ENCODE measurements around the gene DOCK11.

Gene DOCK11

GRCh38 chrX:118528071-118528737 is 32.6 kb downstream of the DOCK11 start:
- no peak overlapping the region for H3K4me3 ChIP-seq (ENCODE audit: low read depth, low read length)

GRCh38 chrX:118530219-118530911 is 34.8 kb downstream of the DOCK11 start:
- no peak overlapping the region for H3K4me3 ChIP-seq (ENCODE audit: low read depth, low read length)

- no peak overlapping the region for H3K4me3 ChIP-seq (ENCODE audit: low read depth, low read length)
Measured at GRCh38 chrX:118534716-118535493, 39.3 kb downstream of the DOCK11 start.

GRCh38 chrX:118536204-118536603 is 40.6 kb downstream of the DOCK11 start:
- H3K4me3 ChIP-seq (ENCODE audit: low read depth, low read length) = no peak overlapping the region

GRCh38 chrX:118536687-118537461 is 41.3 kb downstream of the DOCK11 start:
- H3K4me3 ChIP-seq (ENCODE audit: low read depth, low read length) = no peak overlapping the region

- no peak overlapping the region for H3K4me3 ChIP-seq (ENCODE audit: low read depth, low read length)
Measured at GRCh38 chrX:118538386-118538785, 42.8 kb downstream of the DOCK11 start.

- no peak overlapping the region for H3K4me3 ChIP-seq (ENCODE audit: low read depth, low read length)
Measured at GRCh38 chrX:118540342-118540741, 44.7 kb downstream of the DOCK11 start.

GRCh38 chrX:118541482-118541881 is 45.9 kb downstream of the DOCK11 start:
- no peak overlapping the region for H3K4me3 ChIP-seq (ENCODE audit: low read depth, low read length)

GRCh38 chrX:118545510-118545909 is 49.9 kb downstream of the DOCK11 start:
- H3K4me3 ChIP-seq (ENCODE audit: low read depth, low read length) = no peak overlapping the region

GRCh38 chrX:118548841-118549240 is 53.2 kb downstream of the DOCK11 start:
- no peak overlapping the region for H3K4me3 ChIP-seq (ENCODE audit: low read depth, low read length)

- no peak overlapping the region for H3K4me3 ChIP-seq (ENCODE audit: low read depth, low read length)
Measured at GRCh38 chrX:118550792-118551191, 55.2 kb downstream of the DOCK11 start.

GRCh38 chrX:118551426-118551825 is 55.8 kb downstream of the DOCK11 start:
- no peak overlapping the region for H3K4me3 ChIP-seq (ENCODE audit: low read depth, low read length)

- H3K4me3 ChIP-seq (ENCODE audit: low read depth, low read length) = no peak overlapping the region
Measured at GRCh38 chrX:118552121-118552900, 56.7 kb downstream of the DOCK11 start.

GRCh38 chrX:118553042-118553710 is 57.6 kb downstream of the DOCK11 start:
- no peak overlapping the region for H3K4me3 ChIP-seq (ENCODE audit: low read depth, low read length)

GRCh38 chrX:118554511-118554910 is 58.9 kb downstream of the DOCK11 start:
- H3K4me3 ChIP-seq (ENCODE audit: low read depth, low read length) = no peak overlapping the region

GRCh38 chrX:118558926-118559325 is 63.3 kb downstream of the DOCK11 start:
- no peak overlapping the region for H3K4me3 ChIP-seq (ENCODE audit: low read depth, low read length)

- no peak overlapping the region for H3K4me3 ChIP-seq (ENCODE audit: low read depth, low read length)
Measured at GRCh38 chrX:118560489-118560888, 64.9 kb downstream of the DOCK11 start.

GRCh38 chrX:118562582-118563164 is 67.1 kb downstream of the DOCK11 start:
- H3K4me3 ChIP-seq (ENCODE audit: low read depth, low read length) = no peak overlapping the region

GRCh38 chrX:118564498-118564897 is 68.9 kb downstream of the DOCK11 start:
- H3K4me3 ChIP-seq (ENCODE audit: low read depth, low read length) = no peak overlapping the region
